H9 (cell line): ENCODE results near the gene TTC19. TPM values are rescaled to one million over a fixed set of nuclear protein-coding genes. Genes with fewer than 3 reads are reported as not detected.

Experiments used
- DNase-seq: peaks from one replicate; pipeline ENCODE4 v3.0.0-alpha.2; 2017
- H2AFZ ChIP-seq: one replicate; pipeline ENCODE4 v1.6.1; 2013; ENCODE audit warnings: mild to moderate bottlenecking, low read length, control low read depth, moderate library complexity
- H2AK5ac ChIP-seq: 2 replicates; pipeline ENCODE4 v1.6.1; 2013; ENCODE audit warnings: low read length, control low read depth, mixed read lengths; ENCODE audit not compliant: insufficient read length
- H2BK120ac ChIP-seq: one replicate; pipeline ENCODE4 v1.6.1; 2013; ENCODE audit warnings: low read depth, mild to moderate bottlenecking, low read length, control low read depth, inconsistent platforms; ENCODE audit not compliant: poor library complexity, severe bottlenecking
- H2BK12ac ChIP-seq: 2 replicates; pipeline ENCODE4 v1.6.1; 2013; ENCODE audit warnings: low read length, control low read depth, mixed read lengths, low read depth; ENCODE audit not compliant: insufficient read length
- H2BK15ac ChIP-seq: 2 replicates; pipeline ENCODE4 v1.6.1; 2013; ENCODE audit warnings: low read depth, low read length, control low read depth
- H2BK20ac ChIP-seq: one replicate; pipeline ENCODE4 v1.6.1; 2013; ENCODE audit warnings: low read depth, mild to moderate bottlenecking, low read length, control low read depth, inconsistent platforms; ENCODE audit not compliant: poor library complexity, severe bottlenecking
- H2BK5ac ChIP-seq: 2 replicates; pipeline ENCODE4 v1.6.1; 2013; ENCODE audit warnings: low read length, control low read depth, mixed read lengths; ENCODE audit not compliant: insufficient read length
- H3K14ac ChIP-seq: 2 replicates; pipeline ENCODE4 v1.6.1; 2013; ENCODE audit warnings: low read length, control low read depth; ENCODE audit not compliant: insufficient read depth
- H3K18ac ChIP-seq: 2 replicates; pipeline ENCODE4 v1.6.1; 2013; ENCODE audit warnings: low read depth, mild to moderate bottlenecking, mixed read lengths, low read length, control low read depth; ENCODE audit not compliant: insufficient read length
- H3K23ac ChIP-seq: 2 replicates; pipeline ENCODE4 v1.6.1; 2013; ENCODE audit warnings: low read length, control low read depth, mixed read lengths, low read depth; ENCODE audit not compliant: insufficient read length
- H3K23me2 ChIP-seq: 2 replicates; pipeline ENCODE4 v1.6.1; 2013; ENCODE audit warnings: low read depth, mild to moderate bottlenecking, mixed read lengths, low read length, control low read depth; ENCODE audit not compliant: insufficient read length, poor library complexity, severe bottlenecking
- H3K27ac ChIP-seq: 2 replicates; pipeline ENCODE4 v1.5.1; 2013; ENCODE audit warnings: low read length, control low read depth, mixed read lengths, low read depth; ENCODE audit not compliant: insufficient read length
- H3K27me3 ChIP-seq: 2 replicates; pipeline ENCODE4 v1.6.1; 2013; ENCODE audit warnings: low read length, control low read depth, inconsistent platforms; ENCODE audit not compliant: insufficient read depth
- H3K4ac ChIP-seq: 2 replicates; pipeline ENCODE4 v1.6.1; 2013; ENCODE audit warnings: low read depth, mild to moderate bottlenecking, control low read depth, inconsistent platforms, low read length, moderate library complexity
- H3K4me1 ChIP-seq: 2 replicates; pipeline ENCODE4 v1.6.1; 2013; ENCODE audit warnings: low read length, control low read depth, inconsistent platforms; ENCODE audit not compliant: insufficient read depth
- H3K4me2 ChIP-seq: 2 replicates; pipeline ENCODE4 v1.6.1; 2013; ENCODE audit warnings: low read length, control low read depth, mixed read lengths; ENCODE audit not compliant: insufficient read length, insufficient read depth
- H3K56ac ChIP-seq: 2 replicates; pipeline ENCODE4 v1.6.1; 2013; ENCODE audit warnings: low read depth, mild to moderate bottlenecking, mixed read lengths, low read length, control low read depth; ENCODE audit not compliant: insufficient read length
- H3K79me1 ChIP-seq: 2 replicates; pipeline ENCODE4 v1.6.1; 2013; ENCODE audit warnings: low read depth, mild to moderate bottlenecking, moderate library complexity, low read length, control low read depth, inconsistent platforms; ENCODE audit not compliant: insufficient read depth, poor library complexity, severe bottlenecking
- H3K79me2 ChIP-seq: 2 replicates; pipeline ENCODE4 v1.6.1; 2013; ENCODE audit warnings: low read length, control low read depth, inconsistent platforms; ENCODE audit not compliant: insufficient read depth
- H3K9ac ChIP-seq: 2 replicates; pipeline ENCODE4 v1.6.1; 2013; ENCODE audit warnings: low read length, control low read depth, mixed read lengths; ENCODE audit not compliant: insufficient read length; ENCODE audit errors: extremely low read depth
- H3K9me3 ChIP-seq: one replicate; pipeline ENCODE4 v1.6.1; 2013; ENCODE audit warnings: low read depth, low read length, inconsistent platforms; ENCODE audit not compliant: control insufficient read depth
- H3T11ph ChIP-seq: one replicate; pipeline ENCODE4 v1.6.1; 2013; ENCODE audit warnings: mild to moderate bottlenecking, low read length, control low read depth, inconsistent platforms
- H4K20me1 ChIP-seq: one replicate; pipeline ENCODE4 v1.6.1; 2013; ENCODE audit not compliant: control insufficient read depth, insufficient read length, insufficient read depth
- H4K5ac ChIP-seq: 2 replicates; pipeline ENCODE4 v1.6.1; 2013; ENCODE audit warnings: low read depth, mild to moderate bottlenecking, mixed read lengths, low read length, control low read depth; ENCODE audit not compliant: insufficient read length
- H4K8ac ChIP-seq: replicated peaks from 2 replicates; pipeline ENCODE4 v1.6.1; 2013; ENCODE audit warnings: low read length, control low read depth, mixed read lengths, low read depth; ENCODE audit not compliant: insufficient read length
- H4K91ac ChIP-seq: 2 replicates; pipeline ENCODE4 v1.6.1; 2013; ENCODE audit warnings: low read depth, mild to moderate bottlenecking, moderate library complexity, mixed read lengths, low read length, control low read depth; ENCODE audit not compliant: insufficient read length
- H3K27ac Mint-ChIP-seq, 3 experiments: 2 replicates in 2 of 3; 3 replicates in 1 of 3; pipeline ENCODE4 v1.8.0; 2020 to 2021; ENCODE audit warnings: mixed read lengths in 3 of 3, mild to moderate bottlenecking in 1 of 3, moderate library complexity in 1 of 3
- H3K27me3 Mint-ChIP-seq: 2 replicates; pipeline ENCODE4 v1.8.0; 2021; ENCODE audit warnings: low read depth, mild to moderate bottlenecking, moderate library complexity, mixed read lengths
- H3K36me3 Mint-ChIP-seq, 3 experiments: 2 replicates in 2 of 3; 3 replicates in 1 of 3; pipeline ENCODE4 v1.8.0; 2020 to 2021; ENCODE audit warnings: low read depth in 3 of 3, mixed read lengths in 3 of 3; ENCODE audit not compliant: insufficient read depth in 1 of 3
- H3K4me1 Mint-ChIP-seq, 2 experiments: 2 replicates each; pipeline ENCODE4 v1.8.0; 2020; ENCODE audit warnings: mixed read lengths in 2 of 2
- H3K4me3 Mint-ChIP-seq, 2 experiments: 2 replicates in 1 of 2; 3 replicates in 1 of 2; pipeline ENCODE4 v1.8.0; 2020 to 2021; ENCODE audit warnings: mild to moderate bottlenecking in 2 of 2, mixed read lengths in 2 of 2, moderate library complexity in 1 of 2
- H3K9me3 Mint-ChIP-seq, 2 experiments: 2 replicates in 1 of 2; 3 replicates in 1 of 2; pipeline ENCODE4 v1.8.0; 2020; ENCODE audit warnings: mild to moderate bottlenecking in 2 of 2, mixed read lengths in 2 of 2, moderate library complexity in 1 of 2
- WGBS: extraction: QIAGEN DNeasy Blood & Tissue Kit; methylation state at CpG from one replicate; pipeline ENCODE4 v1.1.7; 2013; ENCODE audit warnings: missing lambda C conversion rate, low lambda C conversion rate, mixed read lengths; ENCODE audit not compliant: insufficient read length; ENCODE audit errors: extremely low coverage; 5-methylcytosine and 5-hydroxymethylcytosine counted together
- total RNA-seq: library from RNA; stranded (reverse); gene quantifications from 2 replicates; pipeline ENCODE4 v1.2.1, GENCODE V29; 2021
- TF ChIP-seq, protein P1 (sequence below): fragments of 200-600 bp; sonication (generic); conservative IDR thresholded peaks from 3 replicates; pipeline ENCODE4 v1.8.0; 2021; ENCODE audit warnings: antibody characterized with exemption, mild to moderate bottlenecking

Gene TTC19
- total RNA-seq, 1 experiment from 2014 or later, result 64.3 TPM

DNA sequence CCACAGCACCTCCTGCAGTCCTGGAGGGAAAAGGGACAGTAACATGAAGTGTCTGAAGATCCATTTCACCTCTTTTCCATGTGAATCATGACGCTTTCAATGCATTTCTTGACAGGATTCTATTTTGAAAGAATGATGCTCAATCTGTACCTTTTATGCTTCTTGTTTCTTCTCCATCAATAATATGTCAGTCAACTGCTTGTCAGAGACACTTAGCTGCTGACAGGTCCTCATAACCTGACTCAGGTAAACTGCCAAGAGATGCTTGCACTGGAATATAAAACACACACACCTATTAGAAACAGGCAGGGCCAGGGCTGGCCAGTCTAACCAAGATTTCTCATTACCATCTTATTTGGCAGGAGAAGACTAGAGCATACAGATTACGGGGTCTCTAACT is 21.7 kb upstream of the TTC19 start:
- Histone ChIP-seq H3K4me2 (no peak overlapping the region), H3K9me3 (peaks cover 5% of the 10 kb centered on the region), H2BK15ac (no peak overlapping the region), H3K9ac (no peak overlapping the region), H3K27me3 (no peaks in the 10 kb centered on the region), H3K4ac (no peak overlapping the region), H4K20me1 (no peaks in the 10 kb centered on the region), H2BK20ac (no peak overlapping the region), H2AFZ (no peak overlapping the region), H3K4me1 (no peaks in the 10 kb centered on the region; the same call in 1 of the 2 replicates), H4K8ac (no peak overlapping the region), H2AK5ac (no peak overlapping the region), H3K23ac (no peak overlapping the region), H4K5ac (no peak overlapping the region), H3K79me2 (no peaks in the 10 kb centered on the region), H3T11ph (no peak overlapping the region), H2BK5ac (no peak overlapping the region), H3K27ac (no peak overlapping the region), H3K18ac (no peak overlapping the region), H2BK12ac (no peak overlapping the region), H4K91ac (no peak overlapping the region), H3K14ac (no peak overlapping the region), H3K79me1 (no peaks in the 10 kb centered on the region), H3K23me2 (no peaks in the 10 kb centered on the region), H3K56ac (no peak overlapping the region), H2BK120ac (no peak overlapping the region)
- WGBS, result no CpG with 5 or more reads among the region's 2 CpGs
- H3K9me3 Mint-ChIP-seq, result peaks cover 6 to 8% of the 10 kb centered on the region in 2 experiments; a peak in 3 of 5 replicates
- no peak for DNase-seq
- no peaks in the 10 kb centered on the region for H3K27me3 Mint-ChIP-seq
- H3K4me3 Mint-ChIP-seq, result no peak overlapping the region
- H3K27ac Mint-ChIP-seq, result no peak overlapping the region
- peaks cover 36 to 61% (median 56%) of the 10 kb centered on the region in 3 experiments for H3K36me3 Mint-ChIP-seq
- TF ChIP-seq, protein P1, sequence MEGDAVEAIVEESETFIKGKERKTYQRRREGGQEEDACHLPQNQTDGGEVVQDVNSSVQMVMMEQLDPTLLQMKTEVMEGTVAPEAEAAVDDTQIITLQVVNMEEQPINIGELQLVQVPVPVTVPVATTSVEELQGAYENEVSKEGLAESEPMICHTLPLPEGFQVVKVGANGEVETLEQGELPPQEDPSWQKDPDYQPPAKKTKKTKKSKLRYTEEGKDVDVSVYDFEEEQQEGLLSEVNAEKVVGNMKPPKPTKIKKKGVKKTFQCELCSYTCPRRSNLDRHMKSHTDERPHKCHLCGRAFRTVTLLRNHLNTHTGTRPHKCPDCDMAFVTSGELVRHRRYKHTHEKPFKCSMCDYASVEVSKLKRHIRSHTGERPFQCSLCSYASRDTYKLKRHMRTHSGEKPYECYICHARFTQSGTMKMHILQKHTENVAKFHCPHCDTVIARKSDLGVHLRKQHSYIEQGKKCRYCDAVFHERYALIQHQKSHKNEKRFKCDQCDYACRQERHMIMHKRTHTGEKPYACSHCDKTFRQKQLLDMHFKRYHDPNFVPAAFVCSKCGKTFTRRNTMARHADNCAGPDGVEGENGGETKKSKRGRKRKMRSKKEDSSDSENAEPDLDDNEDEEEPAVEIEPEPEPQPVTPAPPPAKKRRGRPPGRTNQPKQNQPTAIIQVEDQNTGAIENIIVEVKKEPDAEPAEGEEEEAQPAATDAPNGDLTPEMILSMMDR, result no peak
- peaks cover 7 to 12% of the 10 kb centered on the region in 2 experiments for H3K4me1 Mint-ChIP-seq
